Upper lobe of right lung (tissue), 1 donor: ENCODE measurements around the gene GTPBP8. TPM values are rescaled to one million over a fixed set of nuclear protein-coding genes. Genes with fewer than 3 reads are reported as not detected.

Source experiments
- ATAC-seq: fragments of 200-7000 bp; cut with Tn5 transposase; one replicate; pipeline ENCODE4 v1.9.1; 2020; ENCODE audit warnings: mild to moderate bottlenecking, moderate library complexity
- DNase-seq: peaks from one replicate; pipeline ENCODE4 v3.0.0-alpha.2; 2020
- H3K27ac ChIP-seq: fragments of 200-600 bp; one replicate; pipeline ENCODE4 v1.8.0; 2022
- H3K27me3 ChIP-seq: fragments of 200-600 bp; one replicate; pipeline ENCODE4 v1.8.0; 2022; ENCODE audit warnings: mild to moderate bottlenecking
- H3K36me3 ChIP-seq: fragments of 200-600 bp; one replicate; pipeline ENCODE4 v1.8.0; 2022
- H3K4me1 ChIP-seq: fragments of 200-600 bp; one replicate; pipeline ENCODE4 v1.8.0; 2022
- H3K4me3 ChIP-seq: fragments of 200-600 bp; one replicate; pipeline ENCODE4 v1.8.0; 2022; ENCODE audit warnings: mild to moderate bottlenecking
- H3K9me3 ChIP-seq: fragments of 200-600 bp; one replicate; pipeline ENCODE4 v1.8.0; 2022
- intact Hi-C: fragments of 100-400 bp; cut with DNase I; formaldehyde crosslinking; loops from one replicate; pipeline ENCODE4 v1.11.0; 2022
- total RNA-seq: library from RNA; stranded (reverse); fragmentation: NEBNext Ultra II Directional; extraction: Animal tissue kit (Norgen Biotek cat#: 25700); gene quantifications from one replicate; pipeline ENCODE4 v1.2.1, GENCODE V29; 2021
- TF ChIP-seq, protein P1 (sequence below): fragments of 200-600 bp; IDR thresholded peaks from one replicate; pipeline ENCODE4 v1.8.0; 2022; ENCODE audit warnings: antibody characterized with exemption
- donor health status: DM: no; HTN: yes; CAD: no; lungs with severe emphysema.

Gene GTPBP8
- total RNA-seq, 1 donor from 2014 or later, result 12.3 TPM

DNA sequence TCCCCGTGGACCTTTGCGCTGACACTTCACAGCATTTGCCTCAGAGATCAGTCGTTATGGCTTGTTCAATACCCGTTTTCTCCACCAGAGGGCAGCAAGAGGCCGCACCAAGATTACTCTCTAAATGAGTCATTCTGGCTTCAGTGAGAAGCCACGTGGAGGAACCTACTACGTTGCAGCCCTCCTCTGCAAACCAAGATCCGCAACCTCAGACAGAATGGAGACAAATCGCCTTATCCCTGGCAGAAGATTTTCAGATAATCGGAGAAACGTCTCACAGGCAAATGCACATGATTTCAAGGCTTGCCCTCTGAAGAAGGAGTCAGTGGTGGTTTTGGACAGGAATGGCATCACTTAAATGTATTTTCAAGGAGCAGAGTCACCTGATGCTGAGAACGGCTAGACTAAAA lies 60.5 kb downstream of the GTPBP8 start:
- peak; percentile 97 for ATAC-seq
- DNase-seq, result peak; percentile 71
- intact Hi-C loops, result loop anchor here (10.0 kb wide), 1 partner anchor 233 kb away; no protein-coding TSS in a partner anchor
- Histone ChIP-seq H3K36me3 (no peaks in the 10 kb centered on the region), H3K4me1 (peaks cover 17% of the 10 kb centered on the region), H3K9me3 (no peaks in the 10 kb centered on the region), H3K27ac (no peak overlapping the region), H3K4me3 (no peak overlapping the region), H3K27me3 (no peaks in the 10 kb centered on the region)
- TF ChIP-seq, protein P1, sequence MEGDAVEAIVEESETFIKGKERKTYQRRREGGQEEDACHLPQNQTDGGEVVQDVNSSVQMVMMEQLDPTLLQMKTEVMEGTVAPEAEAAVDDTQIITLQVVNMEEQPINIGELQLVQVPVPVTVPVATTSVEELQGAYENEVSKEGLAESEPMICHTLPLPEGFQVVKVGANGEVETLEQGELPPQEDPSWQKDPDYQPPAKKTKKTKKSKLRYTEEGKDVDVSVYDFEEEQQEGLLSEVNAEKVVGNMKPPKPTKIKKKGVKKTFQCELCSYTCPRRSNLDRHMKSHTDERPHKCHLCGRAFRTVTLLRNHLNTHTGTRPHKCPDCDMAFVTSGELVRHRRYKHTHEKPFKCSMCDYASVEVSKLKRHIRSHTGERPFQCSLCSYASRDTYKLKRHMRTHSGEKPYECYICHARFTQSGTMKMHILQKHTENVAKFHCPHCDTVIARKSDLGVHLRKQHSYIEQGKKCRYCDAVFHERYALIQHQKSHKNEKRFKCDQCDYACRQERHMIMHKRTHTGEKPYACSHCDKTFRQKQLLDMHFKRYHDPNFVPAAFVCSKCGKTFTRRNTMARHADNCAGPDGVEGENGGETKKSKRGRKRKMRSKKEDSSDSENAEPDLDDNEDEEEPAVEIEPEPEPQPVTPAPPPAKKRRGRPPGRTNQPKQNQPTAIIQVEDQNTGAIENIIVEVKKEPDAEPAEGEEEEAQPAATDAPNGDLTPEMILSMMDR, result peak; percentile 96

Other genes with a start within 250 kb of the GTPBP8 start
- gene CD200R1L, start 144.1 kb upstream of the GTPBP8 start, total RNA-seq, result not detected
- 1.9 TPM for gene CD200R1, start 15.9 kb upstream of the GTPBP8 start, total RNA-seq
- gene BOC, start 220.6 kb downstream of the GTPBP8 start, total RNA-seq, result 6.1 TPM